ENCODE data around the gene TBC1D4.

- TF ChIP-seq POLR2AphosphoS5 (IDR thresholded peaks at IDR 0.05) (no peak), CTCF (IDR thresholded peaks at IDR 0.05 in 8 of 11, conservative IDR thresholded peaks at IDR 0.05 in 3 of 11) (no peak)
Observed at GRCh38 chr13:75415694-75416093, 66.3 kb downstream of the TBC1D4 start.
